ENCODE measurements around the gene KCNH5.

Gene KCNH5

DNA sequence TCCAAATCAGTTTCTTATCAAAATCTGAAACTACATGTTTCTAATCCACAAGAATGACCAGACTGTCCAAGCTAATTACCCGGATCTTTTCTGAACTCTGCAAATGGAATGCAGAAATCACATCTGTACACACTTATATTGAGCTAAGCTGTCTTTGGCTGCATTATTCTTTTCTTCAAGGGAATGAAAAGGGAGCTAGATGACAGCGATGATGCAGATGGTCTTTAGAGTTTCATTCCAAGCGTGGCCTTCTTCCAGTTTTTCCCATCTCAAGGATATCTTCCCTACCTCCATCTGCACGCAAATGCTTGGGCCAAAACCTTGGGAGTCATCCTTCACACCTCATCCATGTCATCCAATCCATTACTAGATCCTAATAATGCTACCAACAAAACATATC lies 12.6 kb downstream of the KCNH5 start:
- DNase-seq: no peak
- H3K9me3 ChIP-seq (replicated peaks; ENCODE audit: insufficient read depth, low read length): no peaks in the 10 kb centered on the region
- H3K27me3 ChIP-seq (replicated peaks; ENCODE audit: insufficient read depth, low read length): no peaks in the 10 kb centered on the region
- H3K4me3 ChIP-seq (ENCODE audit: low read length): no peak overlapping the region
- no peaks in the 10 kb centered on the region for H3K79me2 ChIP-seq (ENCODE audit: low read length)
- H3K9me2 ChIP-seq (replicated peaks; ENCODE audit: insufficient read depth, low read length): no peaks in the 10 kb centered on the region
- no peaks in the 10 kb centered on the region for H4K20me1 ChIP-seq (ENCODE audit: insufficient read depth, low read length)
- no peaks in the 10 kb centered on the region for H3K36me3 ChIP-seq (replicated peaks; ENCODE audit: insufficient read depth, low read length)
- no peak overlapping the region for H2AFZ ChIP-seq (ENCODE audit: low read length)
- no peak overlapping the region for H3K9ac ChIP-seq (ENCODE audit: low read length)
- H3F3A ChIP-seq (ENCODE audit: insufficient read depth, low read length): no peaks in the 10 kb centered on the region
- H3K27ac ChIP-seq (ENCODE audit: low read length): no peak overlapping the region
- no peaks in the 10 kb centered on the region for H3K4me1 ChIP-seq (ENCODE audit: low read length)
- TF ChIP-seq EZH2phosphoT487 (IDR thresholded peaks at IDR 0.05; ENCODE audit: low read length) (no peak), EZH2 (optimal IDR thresholded peaks at IDR 0.05; ENCODE audit: low read depth, low read length) (no peak), CTCF (IDR thresholded peaks at IDR 0.05; ENCODE audit: low read length) (no peak)
- no peak overlapping the region for H3K4me2 ChIP-seq (ENCODE audit: low read depth, low read length)

DNA sequence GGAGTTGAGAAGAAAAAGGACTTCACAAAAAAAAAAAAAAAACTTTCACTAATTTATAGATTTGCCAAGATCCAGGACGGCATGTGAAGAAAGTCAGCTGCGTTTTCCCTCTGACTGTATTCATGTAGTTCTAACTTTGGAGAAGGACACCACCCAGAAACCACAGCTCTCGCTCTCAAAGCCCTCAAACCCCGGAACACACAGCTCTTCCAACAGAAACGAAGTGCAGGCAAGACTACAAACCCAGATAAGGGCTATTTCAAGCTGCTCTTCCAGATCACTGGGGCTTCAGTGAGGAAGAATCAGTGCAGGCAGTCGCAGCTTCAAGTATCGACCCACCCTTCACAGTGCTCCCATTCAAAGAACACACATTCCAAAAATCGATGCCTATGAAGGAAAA lies 13.2 kb downstream of the KCNH5 start:
- no peaks in the 10 kb centered on the region for H3K9me2 ChIP-seq (replicated peaks; ENCODE audit: insufficient read depth, low read length)
- no peak for DNase-seq
- no peaks in the 10 kb centered on the region for H3K27me3 ChIP-seq (replicated peaks; ENCODE audit: insufficient read depth, low read length)
- no peak for TF ChIP-seq EZH2phosphoT487 (IDR thresholded peaks at IDR 0.05; ENCODE audit: low read length)
- TF ChIP-seq CTCF (IDR thresholded peaks at IDR 0.05; ENCODE audit: low read length): no peak
- TF ChIP-seq EZH2 (optimal IDR thresholded peaks at IDR 0.05; ENCODE audit: low read depth, low read length): no peak
- no peaks in the 10 kb centered on the region for H4K20me1 ChIP-seq (ENCODE audit: insufficient read depth, low read length)
- no peaks in the 10 kb centered on the region for H3F3A ChIP-seq (ENCODE audit: insufficient read depth, low read length)
- H3K27ac ChIP-seq (ENCODE audit: low read length): no peak overlapping the region
- no peaks in the 10 kb centered on the region for H3K4me1 ChIP-seq (ENCODE audit: low read length)
- H3K4me2 ChIP-seq (ENCODE audit: low read depth, low read length): no peak overlapping the region
- no peak overlapping the region for H3K4me3 ChIP-seq (ENCODE audit: low read length)
- no peaks in the 10 kb centered on the region for H3K36me3 ChIP-seq (replicated peaks; ENCODE audit: insufficient read depth, low read length)
- no peak overlapping the region for H2AFZ ChIP-seq (ENCODE audit: low read length)
- H3K79me2 ChIP-seq (ENCODE audit: low read length): no peaks in the 10 kb centered on the region
- no peaks in the 10 kb centered on the region for H3K9me3 ChIP-seq (replicated peaks; ENCODE audit: insufficient read depth, low read length)
- H3K9ac ChIP-seq (ENCODE audit: low read length): no peak overlapping the region

GRCh38 chr14:63030113-63030512 lies 15.1 kb downstream of the KCNH5 start:
- no peak for DNase-seq

More at GRCh38 chr14:63030113-63030512, 15.1 kb downstream of the KCNH5 start:
- H2AFZ ChIP-seq (ENCODE audit: low read length): no peak overlapping the region
- H3K9me2 ChIP-seq (replicated peaks; ENCODE audit: insufficient read depth, low read length): no peaks in the 10 kb centered on the region
- no peaks in the 10 kb centered on the region for H3K79me2 ChIP-seq (ENCODE audit: low read length)
- no peaks in the 10 kb centered on the region for H3K4me1 ChIP-seq (ENCODE audit: low read length)
- H3K27me3 ChIP-seq (replicated peaks; ENCODE audit: insufficient read depth, low read length): no peaks in the 10 kb centered on the region
- no peaks in the 10 kb centered on the region for H3F3A ChIP-seq (ENCODE audit: insufficient read depth, low read length)
- no peak overlapping the region for H3K4me3 ChIP-seq (ENCODE audit: low read length)
- H3K36me3 ChIP-seq (replicated peaks; ENCODE audit: insufficient read depth, low read length): no peaks in the 10 kb centered on the region
- H3K9ac ChIP-seq (ENCODE audit: low read length): no peak overlapping the region
- no peak for TF ChIP-seq EZH2phosphoT487 (IDR thresholded peaks at IDR 0.05; ENCODE audit: low read length)
- TF ChIP-seq EZH2 (optimal IDR thresholded peaks at IDR 0.05; ENCODE audit: low read depth, low read length): no peak
- TF ChIP-seq CTCF (IDR thresholded peaks at IDR 0.05; ENCODE audit: low read length): no peak
- H3K4me2 ChIP-seq (ENCODE audit: low read depth, low read length): no peak overlapping the region
- H4K20me1 ChIP-seq (ENCODE audit: insufficient read depth, low read length): no peaks in the 10 kb centered on the region
- no peaks in the 10 kb centered on the region for H3K9me3 ChIP-seq (replicated peaks; ENCODE audit: insufficient read depth, low read length)
- no peak overlapping the region for H3K27ac ChIP-seq (ENCODE audit: low read length)

Measured in MM.1S (cell line).